ENCODE measurements around the gene RING1.

DNA sequence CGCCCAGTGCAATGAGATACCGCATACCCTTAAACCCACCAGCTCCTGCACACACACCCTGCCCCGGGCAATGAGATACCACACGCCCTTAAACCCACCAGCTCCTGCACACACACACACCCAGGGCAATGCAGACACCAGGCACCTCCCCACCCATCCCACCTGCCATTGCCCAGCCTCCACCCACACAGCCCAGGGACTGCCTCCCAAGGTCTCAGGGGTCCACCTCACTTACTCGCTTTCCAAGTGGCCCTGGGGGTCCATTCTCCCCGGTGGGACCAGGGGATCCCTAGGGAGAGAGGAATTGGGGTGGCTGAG is 40.1 kb upstream of the RING1 start:
- TF ChIP-seq TAF1 (IDR thresholded peaks at IDR 0.05; ENCODE audit: borderline replicate concordance, low read depth, low read length) (no peak), POLR2AphosphoS5 (IDR thresholded peaks at IDR 0.05; ENCODE audit: low read depth, low read length) (no peak)
